ENCODE measurements around the gene IL1A.

IL1A gene

DNA sequence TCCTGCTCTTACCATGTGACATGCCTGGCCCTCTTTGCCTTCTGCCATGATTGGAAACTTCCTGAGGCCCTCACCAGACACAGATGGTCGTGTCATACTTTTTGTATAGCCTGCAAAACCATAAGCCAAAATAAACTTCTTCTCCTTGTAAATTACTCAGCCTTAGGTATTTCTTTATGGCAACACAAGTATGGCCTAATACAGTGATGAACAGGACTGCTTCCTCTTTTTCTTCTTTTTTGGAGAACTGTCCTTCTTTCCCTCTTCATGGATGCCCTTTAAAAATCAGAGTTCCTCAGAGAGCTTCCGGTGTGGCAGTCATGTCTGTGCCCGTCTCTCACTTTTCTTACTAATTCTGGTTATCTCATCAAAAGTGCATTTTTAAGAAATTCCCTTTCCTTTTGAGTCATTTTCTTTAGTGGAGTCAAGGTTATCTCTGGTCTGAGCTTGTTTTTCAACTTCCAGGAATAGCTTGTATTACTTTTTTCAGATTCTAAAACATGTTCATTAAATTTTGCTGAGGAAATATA is 9.2 kb upstream of the IL1A start:
- DNase-seq (ENCODE audit: low read depth, low spot score): no peak

DNA sequence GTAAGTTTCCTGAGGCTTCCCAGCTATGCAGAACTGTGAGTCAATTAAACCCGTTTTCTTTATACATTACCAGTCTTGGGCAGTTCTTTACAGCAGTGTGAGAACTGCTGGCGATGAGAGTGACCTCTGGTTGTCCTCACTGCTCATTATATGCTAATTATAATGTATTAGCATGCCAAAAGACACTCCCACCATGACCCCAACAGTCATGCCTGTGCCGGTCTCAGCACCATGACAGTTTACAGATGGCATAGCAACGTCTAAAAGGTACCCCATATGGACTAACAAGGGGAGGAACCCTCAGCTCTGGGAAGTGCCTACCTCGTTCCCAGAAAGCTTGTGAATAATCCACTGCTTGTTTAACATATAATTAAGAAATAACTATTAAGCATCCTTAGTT is 8.1 kb upstream of the IL1A start:
- DNase-seq (ENCODE audit: low read depth, low spot score): no peak

DNA sequence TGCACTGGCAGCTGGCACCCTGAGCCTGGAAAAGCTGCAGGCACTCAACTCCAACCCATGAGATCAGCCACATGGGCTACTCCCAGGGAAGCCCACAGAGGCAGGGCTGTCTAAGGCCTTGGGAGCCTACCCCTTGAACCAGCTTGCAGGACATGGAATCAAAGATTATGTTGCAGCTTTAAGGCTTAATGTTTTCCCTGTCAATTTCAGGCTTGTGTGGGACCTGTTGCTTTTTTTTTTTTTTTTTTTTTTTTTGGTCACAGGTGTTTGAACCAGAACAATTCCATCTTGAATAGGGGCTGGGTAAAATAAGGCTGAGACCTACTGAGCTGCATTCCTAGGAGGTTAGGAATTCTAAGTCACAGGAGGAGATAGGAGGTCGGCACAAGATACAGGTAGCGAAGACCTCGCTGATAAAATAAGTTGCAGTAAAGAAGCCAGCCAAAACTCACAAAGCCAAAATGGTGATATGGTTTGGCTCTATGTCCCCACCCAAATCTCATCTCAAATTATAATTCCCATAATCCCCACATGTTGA is 7.5 kb upstream of the IL1A start:
- DNase-seq (ENCODE audit: low read depth, low spot score): no peak

DNA sequence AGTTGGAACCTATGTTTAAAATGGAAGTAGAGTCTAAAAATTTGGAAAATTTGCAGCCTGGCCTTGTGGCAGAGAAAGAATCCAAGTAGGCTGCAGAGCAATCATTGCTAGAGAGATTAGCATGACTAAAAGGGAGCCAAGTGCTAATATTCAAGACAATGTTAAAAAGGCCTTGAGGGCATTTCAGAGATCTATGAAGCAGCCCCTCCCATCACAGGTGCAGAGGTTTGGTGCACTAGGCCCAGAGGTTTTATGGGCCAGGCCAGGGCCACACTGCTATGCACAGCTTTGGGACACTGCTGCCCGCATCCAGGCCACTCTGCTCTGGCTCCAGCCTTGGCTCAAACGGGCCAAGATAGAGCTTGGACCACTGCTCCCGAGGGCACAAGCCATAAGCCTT is 6.7 kb upstream of the IL1A start:
- DNase-seq (ENCODE audit: low read depth, low spot score): no peak

DNA sequence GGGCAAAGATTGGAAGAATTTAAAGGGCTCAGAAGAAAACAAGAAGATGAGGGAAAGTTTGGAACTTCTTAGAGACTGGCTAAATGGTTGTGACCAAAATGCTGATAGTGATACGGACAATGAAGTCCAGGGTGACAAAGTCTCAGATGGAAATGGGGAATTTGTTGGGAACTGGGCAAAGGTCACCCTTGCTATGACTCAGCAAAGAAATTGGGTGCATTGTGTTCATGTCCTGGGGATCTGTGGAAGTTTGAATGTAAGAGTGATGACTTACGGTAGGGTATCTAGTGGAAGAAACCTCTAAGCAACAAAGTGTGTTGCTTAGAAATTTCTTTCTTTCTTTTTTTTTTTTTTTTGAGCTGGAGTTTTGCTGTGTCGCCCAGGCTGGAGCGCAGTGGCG is 6.0 kb upstream of the IL1A start:
- no peak for DNase-seq (ENCODE audit: low read depth, low spot score)

DNA sequence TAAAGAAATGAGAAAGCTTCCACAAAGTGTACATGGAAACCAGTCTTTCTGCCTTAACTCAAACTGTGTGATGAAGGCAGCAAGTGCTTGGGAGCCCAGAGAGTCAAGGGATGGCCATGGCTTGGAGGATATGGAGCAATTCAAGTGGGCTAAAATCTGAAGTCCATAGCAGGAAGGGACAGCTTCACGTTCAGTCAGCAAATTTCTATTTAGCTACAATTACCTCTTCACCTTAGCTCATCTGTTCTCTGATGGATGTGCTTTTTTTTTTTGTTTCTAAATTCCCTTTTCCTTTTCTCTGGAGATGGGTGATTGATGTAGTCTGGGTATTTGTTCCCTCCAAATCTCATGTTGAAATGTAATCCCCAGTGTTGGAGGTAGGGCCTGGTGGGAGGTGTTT is 4.9 kb upstream of the IL1A start:
- DNase-seq (ENCODE audit: low read depth, low spot score): no peak

DNA sequence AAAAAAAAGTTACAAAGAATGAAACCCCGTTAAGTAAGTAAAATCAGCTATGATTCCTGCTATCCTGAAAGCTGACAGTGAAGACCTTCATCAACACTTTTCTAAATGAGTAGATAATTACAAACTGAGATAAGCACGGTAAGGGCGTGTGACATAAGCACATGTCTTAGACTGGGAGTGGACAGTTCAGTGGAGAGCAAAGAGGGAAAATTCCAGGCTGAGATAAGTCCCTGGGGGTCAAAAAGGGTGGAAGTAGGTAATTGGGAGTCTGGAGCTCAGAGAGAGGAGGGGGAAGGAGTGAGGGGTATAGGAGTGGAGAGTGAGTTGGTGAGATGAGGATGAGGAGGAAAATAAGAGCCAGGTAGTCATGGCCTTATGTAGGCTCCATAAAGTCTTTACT is 4.4 kb upstream of the IL1A start:
- no peak for DNase-seq (ENCODE audit: low read depth, low spot score)

DNA sequence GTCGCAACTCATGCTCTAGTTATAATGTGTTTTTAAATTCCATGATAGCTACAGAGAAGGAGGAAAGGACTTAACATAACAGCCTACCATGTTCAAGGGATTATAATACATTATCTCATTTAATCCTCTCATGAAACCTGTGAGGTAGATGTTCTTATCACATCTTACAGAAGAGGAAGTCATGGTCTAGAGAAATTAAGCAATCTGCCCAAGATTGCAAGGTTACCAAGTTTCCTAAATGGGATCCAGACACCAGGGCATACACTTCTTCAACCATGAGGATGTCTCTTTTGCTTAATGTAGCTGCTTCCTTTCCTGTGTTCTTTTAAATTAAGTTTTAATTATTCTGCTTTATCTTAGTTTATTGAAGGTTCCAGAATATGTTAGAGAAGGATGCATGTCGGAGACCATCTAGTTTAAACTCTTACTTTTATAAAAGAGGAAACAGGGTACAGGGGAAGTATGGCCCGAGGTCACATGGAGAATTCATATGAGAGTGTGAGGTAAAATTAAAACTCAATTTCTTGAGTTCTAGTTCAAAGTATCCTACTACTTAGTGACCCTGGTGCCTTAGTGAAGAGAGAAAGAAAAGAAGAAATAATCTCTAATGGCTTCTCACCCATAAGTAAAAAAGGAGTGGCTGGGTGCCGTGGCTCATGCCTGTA is 3.6 kb upstream of the IL1A start:
- no peak for DNase-seq (ENCODE audit: low read depth, low spot score)

DNA sequence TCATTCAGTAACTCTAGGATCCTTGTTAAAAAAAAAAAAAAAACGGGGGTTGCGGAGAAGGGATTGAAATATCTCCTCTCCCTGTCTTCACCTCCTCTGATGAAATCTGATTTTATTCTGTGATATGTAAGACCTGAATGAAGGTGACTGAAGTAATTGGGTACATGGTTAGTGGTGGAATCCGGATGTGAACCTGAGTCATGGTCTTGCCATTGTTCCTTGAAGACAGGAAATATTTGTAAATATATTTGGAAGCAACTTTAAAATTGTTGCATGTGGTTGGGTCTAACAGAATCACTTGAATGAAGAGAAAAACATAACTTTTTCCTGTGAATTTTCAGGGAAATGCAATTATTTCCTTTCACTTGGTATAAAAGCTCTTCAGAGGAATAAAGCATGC is 3.0 kb upstream of the IL1A start:
- no peak for DNase-seq (ENCODE audit: low read depth, low spot score)

DNA sequence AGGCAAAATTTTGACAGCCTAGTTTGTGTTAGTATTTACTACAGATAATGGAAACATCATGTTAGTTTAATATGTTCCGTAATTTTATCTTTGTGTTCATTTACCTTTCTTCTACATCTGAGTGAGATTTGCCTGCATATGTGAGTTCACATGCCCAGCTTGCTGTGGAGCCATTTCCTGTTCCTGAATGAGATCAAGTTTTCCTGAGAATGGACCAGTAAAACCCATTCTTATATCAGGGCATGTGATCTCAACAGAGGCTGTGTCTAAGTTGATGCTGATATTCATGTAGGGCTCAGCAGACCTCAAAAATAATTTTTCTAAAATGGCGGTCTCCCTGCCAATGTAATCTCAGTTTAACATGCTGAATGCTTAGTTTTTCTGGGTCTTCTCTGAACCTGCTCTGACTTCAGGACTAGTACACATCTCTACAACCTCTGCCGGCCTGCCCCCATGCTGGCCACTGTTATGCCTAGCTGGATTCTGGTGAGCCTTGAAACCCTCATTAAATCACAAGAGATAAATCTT is 1.0 kb downstream of the IL1A start:
- no peak for DNase-seq (ENCODE audit: low read depth, low spot score)

DNA sequence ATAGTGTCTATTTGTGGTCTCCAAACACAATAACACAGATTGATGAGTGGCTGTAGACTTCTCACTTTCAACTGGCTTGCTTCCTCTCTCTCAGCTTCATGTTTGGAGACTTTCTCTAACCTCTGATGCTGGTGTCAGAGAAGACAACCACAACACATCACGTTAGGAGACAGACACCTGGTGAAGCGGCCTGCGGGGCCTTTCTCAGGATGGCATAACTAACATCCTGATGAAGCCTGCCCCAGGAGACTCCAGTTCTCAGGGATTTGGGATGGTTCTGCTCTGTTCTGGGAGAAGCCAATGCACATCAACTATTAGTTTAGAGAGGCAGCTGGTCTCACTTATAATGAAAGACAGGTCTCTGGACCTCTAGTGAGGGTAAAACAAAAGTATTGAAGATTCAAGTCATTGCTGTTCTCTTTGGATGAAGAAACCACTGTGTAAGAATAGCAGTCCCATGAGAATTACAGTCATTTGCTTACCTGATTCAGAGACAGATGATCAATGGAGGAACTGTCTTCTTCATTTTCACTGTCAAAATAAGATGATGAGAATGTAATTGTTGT is 2.0 kb downstream of the IL1A start:
- DNase-seq (ENCODE audit: low read depth, low spot score): no peak

DNA sequence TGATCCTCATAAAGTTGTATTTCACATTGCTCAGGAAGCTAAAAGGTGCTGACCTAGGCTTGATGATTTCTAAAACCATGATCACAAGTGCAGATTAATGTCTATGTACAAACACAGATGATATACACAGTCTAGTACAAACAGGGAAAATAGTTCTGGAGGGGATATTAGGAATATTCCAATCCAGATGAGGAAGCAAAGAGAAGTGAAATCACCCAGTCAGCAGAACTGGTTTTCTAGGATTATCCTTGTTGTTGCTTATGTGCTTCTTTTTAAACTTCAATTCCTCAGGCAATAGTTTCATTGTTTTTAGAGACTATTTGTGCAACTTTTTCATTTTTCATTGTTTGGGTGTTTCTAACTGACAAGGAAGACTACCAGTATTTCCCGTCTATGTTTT is 4.7 kb downstream of the IL1A start:
- DNase-seq (ENCODE audit: low read depth, low spot score): no peak

DNA sequence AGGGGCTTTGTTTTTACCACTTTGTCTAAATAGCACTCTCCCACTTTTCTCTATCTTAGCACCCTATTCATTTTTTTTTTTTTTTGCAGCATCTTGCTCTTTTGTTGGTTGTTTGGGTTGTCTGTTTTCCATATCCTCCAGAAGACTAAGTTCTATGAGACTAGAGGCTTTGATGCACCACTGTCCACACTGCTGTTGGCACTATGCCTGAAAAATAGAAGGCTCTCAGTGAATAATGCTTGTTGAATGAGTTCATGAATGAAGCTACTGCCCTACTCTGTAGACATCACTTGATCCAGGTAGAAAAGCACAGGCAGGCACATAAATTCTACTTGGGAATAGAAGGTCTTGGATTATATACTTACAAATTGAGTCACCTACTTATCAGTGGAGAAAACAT is 7.3 kb downstream of the IL1A start:
- DNase-seq (ENCODE audit: low read depth, low spot score): no peak

DNA sequence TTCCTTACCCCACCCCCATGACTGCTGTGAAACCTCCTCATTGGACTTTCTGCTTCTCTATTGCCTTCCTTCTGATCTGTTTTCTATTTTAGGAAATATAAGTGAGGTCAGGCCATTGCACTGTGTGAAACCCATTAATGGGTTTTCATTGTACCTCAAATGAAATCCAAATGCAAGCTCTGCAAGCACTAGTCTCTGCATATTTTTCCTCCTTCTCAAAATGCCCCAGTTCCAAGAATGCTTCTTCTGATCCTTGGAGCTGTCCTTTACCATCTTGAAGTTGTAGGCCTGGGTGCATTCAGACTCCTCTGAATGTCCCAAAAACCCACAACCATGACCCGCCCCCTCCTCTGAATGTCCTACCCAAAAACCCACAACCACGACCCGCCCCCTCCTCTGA is 8.2 kb downstream of the IL1A start:
- DNase-seq (ENCODE audit: low read depth, low spot score): no peak

DNA sequence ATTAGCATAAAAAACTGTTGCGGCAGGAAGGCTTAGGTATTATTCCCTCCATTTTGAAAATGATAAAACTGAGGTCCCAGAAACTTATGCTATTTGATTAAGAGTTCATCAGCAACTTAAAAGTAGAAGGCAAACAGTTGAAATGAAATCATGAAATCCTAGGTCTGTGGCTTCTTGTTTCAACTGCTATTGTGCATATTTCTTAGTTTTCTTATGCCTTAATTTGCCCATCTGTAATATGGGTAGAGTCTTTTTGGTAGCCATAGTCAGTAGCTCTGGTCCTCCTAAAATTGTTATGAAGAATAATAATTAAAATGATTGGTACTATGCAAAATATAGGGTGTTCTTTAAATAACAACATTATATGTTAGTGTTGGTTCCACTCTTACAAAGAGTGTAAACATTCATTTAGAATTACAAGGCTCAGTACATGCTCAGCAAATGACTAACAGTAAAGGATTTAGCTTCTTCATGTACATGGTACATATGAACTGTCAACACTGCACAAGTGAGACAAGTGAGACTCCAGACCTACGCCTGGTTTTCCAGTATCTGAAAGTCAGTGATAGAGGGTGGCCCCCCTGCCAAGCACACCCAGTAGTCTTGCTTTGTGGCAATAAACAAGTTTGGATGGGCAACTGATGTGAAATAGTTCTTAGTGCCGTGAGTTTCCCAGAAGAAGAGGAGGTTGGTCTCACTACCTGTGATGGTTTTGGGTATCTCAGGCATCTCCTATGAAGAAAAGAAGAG is 9.6 kb downstream of the IL1A start:
- DNase-seq (ENCODE audit: low read depth, low spot score): no peak

DNA sequence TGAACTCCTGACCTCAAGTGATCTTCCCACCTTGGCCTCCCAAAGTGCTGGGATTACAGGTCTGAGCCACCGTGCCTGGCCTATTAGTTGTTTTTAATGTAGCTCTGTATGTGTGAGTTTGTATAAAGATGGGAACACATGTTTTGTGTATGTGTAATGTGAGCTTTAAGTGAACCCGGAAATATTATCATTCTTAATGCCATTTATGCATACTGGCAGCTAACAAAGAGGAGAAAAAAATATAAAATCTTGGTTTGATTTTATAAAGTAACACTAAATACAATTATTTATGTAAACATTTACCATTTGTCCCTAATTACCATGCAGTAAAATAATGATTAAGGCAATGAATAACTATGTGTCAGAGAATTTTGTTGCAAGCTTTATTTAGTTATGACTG is 10.7 kb downstream of the IL1A start:
- no peak for DNase-seq (ENCODE audit: low read depth, low spot score)

DNA sequence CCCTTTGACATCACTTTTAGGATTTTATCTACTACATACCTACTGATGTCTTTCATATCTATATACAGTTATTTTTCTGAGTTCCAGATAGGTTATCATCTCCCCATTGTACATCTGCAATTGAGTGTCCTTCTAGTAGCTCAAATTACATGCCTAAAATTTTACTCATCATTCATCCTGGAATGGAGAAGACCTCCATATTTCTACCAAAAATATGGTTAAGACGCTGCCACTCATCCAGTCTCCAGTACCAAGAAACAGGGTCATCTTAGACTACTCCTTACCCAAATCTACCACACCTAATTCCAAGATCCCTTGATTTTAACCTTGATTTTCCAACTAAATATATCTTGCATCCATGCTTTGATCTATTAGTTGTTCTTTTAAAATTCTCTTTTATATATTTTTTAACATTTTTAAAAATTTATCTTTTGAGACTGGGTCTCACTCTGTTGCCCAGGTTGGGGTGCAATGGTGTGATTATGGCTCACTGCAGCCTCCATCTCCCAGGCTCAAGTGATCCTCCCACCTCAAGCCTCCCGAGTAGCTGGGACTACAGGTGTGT is 11.3 kb downstream of the IL1A start:
- no peak for DNase-seq (ENCODE audit: low read depth, low spot score)

DNA sequence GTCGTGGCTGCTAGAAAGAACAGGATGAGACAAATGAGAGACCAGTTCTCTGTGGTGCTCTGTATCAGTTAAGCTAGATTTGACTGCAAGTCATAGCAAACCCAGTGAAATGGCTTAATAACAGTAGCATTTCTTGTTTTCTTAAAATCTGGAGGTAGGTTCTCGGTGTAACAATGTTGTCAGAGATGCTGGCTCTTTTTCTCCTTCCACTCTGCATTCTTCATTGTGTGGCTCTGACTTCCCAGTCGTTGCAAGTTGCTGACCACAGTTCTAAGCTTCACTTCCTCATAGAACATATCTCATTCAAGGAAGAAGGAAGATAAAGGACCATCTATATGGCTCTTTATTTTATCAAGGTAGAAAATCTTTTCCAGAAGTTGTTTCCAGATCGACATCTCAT is 12.0 kb downstream of the IL1A start:
- DNase-seq (ENCODE audit: low read depth, low spot score): no peak

DNA sequence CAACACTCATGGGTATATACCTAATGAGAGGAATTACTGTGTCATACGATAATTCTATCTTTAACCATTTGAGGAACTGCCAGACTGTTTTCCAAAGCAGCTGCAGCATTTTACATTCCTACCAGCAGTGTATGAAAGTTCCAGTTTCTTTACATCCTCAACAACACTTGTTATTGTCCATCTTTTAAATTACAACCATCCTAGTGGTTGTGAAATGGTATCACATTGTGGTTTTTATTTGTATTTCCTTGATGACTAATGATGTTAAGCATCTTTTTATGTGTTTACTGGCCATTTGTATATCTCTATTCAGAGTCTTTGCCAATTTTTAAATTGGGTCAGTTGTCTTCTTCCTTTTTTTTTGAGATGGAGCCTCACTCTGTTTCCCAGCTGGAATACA is 15.9 kb downstream of the IL1A start:
- no peak for DNase-seq (ENCODE audit: low read depth, low spot score)

DNA sequence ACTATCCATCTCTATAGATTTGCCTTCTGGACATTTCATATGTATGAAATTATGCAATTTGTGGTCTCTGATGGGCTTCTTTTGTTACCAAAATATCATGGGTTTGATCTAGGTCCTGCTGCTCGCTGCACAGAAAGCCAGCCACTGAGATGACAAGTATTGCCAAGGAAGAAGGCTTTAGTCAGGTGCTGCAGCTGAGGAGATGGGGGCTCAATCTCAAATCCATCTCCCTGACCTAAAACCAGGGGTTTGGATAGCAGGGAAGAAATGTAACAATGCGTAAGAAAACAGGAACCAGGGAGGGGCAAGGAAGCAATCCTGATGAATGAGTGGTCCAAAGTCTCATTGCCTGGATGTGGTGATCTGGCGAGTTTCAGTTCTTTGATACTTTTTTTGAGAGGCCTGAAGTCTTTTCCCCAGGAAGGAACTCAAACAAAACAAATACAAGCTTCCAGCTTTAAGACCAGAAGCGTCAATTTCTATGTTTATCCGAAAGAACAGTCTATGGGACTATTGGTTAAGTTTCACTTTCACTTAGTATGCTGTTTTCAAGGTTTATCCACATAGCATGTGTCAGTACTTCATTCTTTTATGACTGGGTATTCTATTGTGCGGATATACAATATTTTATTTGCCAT is 16.5 kb downstream of the IL1A start:
- no peak for DNase-seq (ENCODE audit: low read depth, low spot score)

DNA sequence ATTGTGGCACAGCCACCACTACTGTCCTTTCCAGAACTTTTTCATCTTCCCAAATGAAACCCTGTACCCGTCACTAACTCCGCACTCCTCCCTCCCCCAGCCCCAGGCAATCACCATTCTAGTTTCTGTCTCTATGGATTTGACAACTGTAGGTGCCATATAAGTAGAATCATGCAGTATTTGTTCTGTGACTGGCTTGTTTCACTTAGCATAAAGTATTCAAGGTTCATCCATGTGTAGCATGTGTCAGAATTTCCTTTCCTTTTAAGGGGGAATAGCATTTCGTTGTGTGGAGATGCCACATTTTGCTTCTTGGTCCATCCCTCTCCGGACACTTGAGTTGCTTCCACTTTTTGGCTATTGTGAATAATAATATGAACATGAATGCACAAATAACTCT is 19.0 kb downstream of the IL1A start:
- no peak for DNase-seq (ENCODE audit: low read depth, low spot score)

Data from brain pericyte (primary cell).